Measurements from ENCODE around the gene TOP1. TPM values are rescaled to one million over a fixed set of nuclear protein-coding genes. Genes with fewer than 3 reads are reported as not detected.

Gene TOP1
- total and polyA plus RNA-seq, 9 of the 15 experiments (the other 6 are each of a cell fraction or from before 2014, with no cell fraction given): 26.4 to 127 (median 39.6) TPM

- no peak for TF ChIP-seq BRF2 (IDR thresholded peaks at IDR 0.05; ENCODE audit: borderline replicate concordance, insufficient read depth, insufficient read length)
These were observed 9.7 kb downstream of the TOP1 start (continued) for GRCh38 chr20:41038149-41038877.

- BruUV-seq (replicated peaks): no TSS peak
- POLR2A ChIA-PET: interaction anchor here (0.5 to 3.1 kb wide), 5 partner anchors 12 to 320 kb away, joined by 3 to 17 read pairs (median 3); no protein-coding TSS in a partner anchor
These were observed 10.3 kb downstream of the TOP1 start for GRCh38 chr20:41038878-41039404.

More at GRCh38 chr20:41038878-41039404, 10.3 kb downstream of the TOP1 start:
- CTCF ChIA-PET (ENCODE audit: low intra/inter-chr PET ratio): no interaction called here
- H3K36me3 ChIP-seq (ENCODE audit: control insufficient read depth, insufficient read depth, low read length): peaks cover 56% of the 10 kb centered on the region
- no peaks in the 10 kb centered on the region for H3K9me1 ChIP-seq (ENCODE audit: control insufficient read depth, insufficient read depth, low read length)
- no peaks in the 10 kb centered on the region for H3K27me3 ChIP-seq (ENCODE audit: control insufficient read depth in 2 of 2, insufficient read depth in 2 of 2, low read length in 2 of 2)
- no peak for DNase-seq (ENCODE audit: extremely low read depth in 1 of 4, low spot score in 3 of 4)
- no peaks in the 10 kb centered on the region for H3K9me3 ChIP-seq (replicated peaks; ENCODE audit: control insufficient read depth, insufficient read depth, low read depth, low read length)
- intact Hi-C loops (cut with micrococcal nuclease) (no loop called here), in situ Hi-C loops (cut with MboI) (no loop called here)
- H4K20me1 ChIP-seq (replicated peaks; ENCODE audit: control insufficient read depth, insufficient read depth, low read length): 0 out of 2 replicates have a peak, but pooled peaks cover 3% of the 10 kb centered on the region
- no peak overlapping the region for H3K4me3 ChIP-seq
- no peak for FAIRE-seq
- no peak overlapping the region for H2AFZ ChIP-seq (ENCODE audit: low read depth, low read length)
- no peak overlapping the region for H3K27ac ChIP-seq (ENCODE audit: extremely low read depth, low read depth, low read length)
- no peak overlapping the region for H3K4me2 ChIP-seq (ENCODE audit: insufficient read depth, low read length)
- 86% methylated on average over 7 of the region's 7 CpGs for WGBS (ENCODE audit: insufficient coverage, low coverage, missing lambda C conversion rate)
- ATAC-seq: no peak
- H3K9ac ChIP-seq (ENCODE audit: insufficient read depth in 1 of 2, low read depth in 2 of 2, low read length in 2 of 2): no peak overlapping the region
- peaks cover 12 to 23% of the 10 kb centered on the region in 2 experiments; a peak in 4 of 5 replicates for H3K4me1 ChIP-seq (replicated peaks in 1 of 2; ENCODE audit: control insufficient read depth in 2 of 2, insufficient read depth in 2 of 2, low read length in 2 of 2)
- TF ChIP-seq FOSL1 (tag; conservative IDR thresholded peaks at IDR 0.05): no peak
- no peak for TF ChIP-seq NR2C2 (CRISPR knock-in tag; IDR thresholded peaks at IDR 0.05)
- TF ChIP-seq NR2C2 (tag; IDR thresholded peaks at IDR 0.05): no peak
- no peak for TF ChIP-seq ETS2 (tag; IDR thresholded peaks at IDR 0.05; ENCODE audit: borderline replicate concordance, poor library complexity, severe bottlenecking)
- no peak for TF ChIP-seq ARID1B (IDR thresholded peaks at IDR 0.05)
- TF ChIP-seq, protein P1, sequence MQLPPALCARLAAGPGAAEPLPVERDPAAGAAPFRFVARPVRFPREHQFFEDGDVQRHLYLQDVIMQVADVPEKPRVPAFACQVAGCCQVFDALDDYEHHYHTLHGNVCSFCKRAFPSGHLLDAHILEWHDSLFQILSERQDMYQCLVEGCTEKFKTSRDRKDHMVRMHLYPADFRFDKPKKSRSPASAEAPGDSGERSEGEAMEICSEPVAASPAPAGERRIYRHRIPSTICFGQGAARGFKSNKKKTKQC (CRISPR knock-in tag; IDR thresholded peaks at IDR 0.05): no peak
- TF ChIP-seq, protein P2, sequence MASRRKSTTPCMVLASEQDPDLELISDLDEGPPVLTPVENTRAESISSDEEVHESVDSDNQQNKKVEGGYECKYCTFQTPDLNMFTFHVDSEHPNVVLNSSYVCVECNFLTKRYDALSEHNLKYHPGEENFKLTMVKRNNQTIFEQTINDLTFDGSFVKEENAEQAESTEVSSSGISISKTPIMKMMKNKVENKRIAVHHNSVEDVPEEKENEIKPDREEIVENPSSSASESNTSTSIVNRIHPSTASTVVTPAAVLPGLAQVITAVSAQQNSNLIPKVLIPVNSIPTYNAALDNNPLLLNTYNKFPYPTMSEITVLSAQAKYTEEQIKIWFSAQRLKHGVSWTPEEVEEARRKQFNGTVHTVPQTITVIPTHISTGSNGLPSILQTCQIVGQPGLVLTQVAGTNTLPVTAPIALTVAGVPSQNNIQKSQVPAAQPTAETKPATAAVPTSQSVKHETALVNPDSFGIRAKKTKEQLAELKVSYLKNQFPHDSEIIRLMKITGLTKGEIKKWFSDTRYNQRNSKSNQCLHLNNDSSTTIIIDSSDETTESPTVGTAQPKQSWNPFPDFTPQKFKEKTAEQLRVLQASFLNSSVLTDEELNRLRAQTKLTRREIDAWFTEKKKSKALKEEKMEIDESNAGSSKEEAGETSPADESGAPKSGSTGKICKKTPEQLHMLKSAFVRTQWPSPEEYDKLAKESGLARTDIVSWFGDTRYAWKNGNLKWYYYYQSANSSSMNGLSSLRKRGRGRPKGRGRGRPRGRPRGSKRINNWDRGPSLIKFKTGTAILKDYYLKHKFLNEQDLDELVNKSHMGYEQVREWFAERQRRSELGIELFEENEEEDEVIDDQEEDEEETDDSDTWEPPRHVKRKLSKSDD (conservative IDR thresholded peaks at IDR 0.05; ENCODE audit: low read length): no peak
- no peak for TF ChIP-seq CBX5 (IDR thresholded peaks at IDR 0.05; ENCODE audit: borderline replicate concordance, low read depth)
- TF ChIP-seq SMC3 (conservative IDR thresholded peaks at IDR 0.05; ENCODE audit: insufficient read depth, low read depth, low read length): no peak
- TF ChIP-seq, protein P3, sequence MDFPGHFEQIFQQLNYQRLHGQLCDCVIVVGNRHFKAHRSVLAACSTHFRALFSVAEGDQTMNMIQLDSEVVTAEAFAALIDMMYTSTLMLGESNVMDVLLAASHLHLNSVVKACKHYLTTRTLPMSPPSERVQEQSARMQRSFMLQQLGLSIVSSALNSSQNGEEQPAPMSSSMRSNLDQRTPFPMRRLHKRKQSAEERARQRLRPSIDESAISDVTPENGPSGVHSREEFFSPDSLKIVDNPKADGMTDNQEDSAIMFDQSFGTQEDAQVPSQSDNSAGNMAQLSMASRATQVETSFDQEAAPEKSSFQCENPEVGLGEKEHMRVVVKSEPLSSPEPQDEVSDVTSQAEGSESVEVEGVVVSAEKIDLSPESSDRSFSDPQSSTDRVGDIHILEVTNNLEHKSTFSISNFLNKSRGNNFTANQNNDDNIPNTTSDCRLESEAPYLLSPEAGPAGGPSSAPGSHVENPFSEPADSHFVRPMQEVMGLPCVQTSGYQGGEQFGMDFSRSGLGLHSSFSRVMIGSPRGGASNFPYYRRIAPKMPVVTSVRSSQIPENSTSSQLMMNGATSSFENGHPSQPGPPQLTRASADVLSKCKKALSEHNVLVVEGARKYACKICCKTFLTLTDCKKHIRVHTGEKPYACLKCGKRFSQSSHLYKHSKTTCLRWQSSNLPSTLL (IDR thresholded peaks at IDR 0.05): no peak
- no peak for TF ChIP-seq NEUROD1 (IDR thresholded peaks at IDR 0.05; ENCODE audit: borderline replicate concordance, low read depth, low read length, partially characterized antibody)
- TF ChIP-seq BCL6 (CRISPR knock-in tag; IDR thresholded peaks at IDR 0.05): no peak
- H3K79me2 ChIP-seq (ENCODE audit: control insufficient read depth, insufficient read depth, low read length): peaks cover 97% of the 10 kb centered on the region
